K562 (cell line): Measurements from ENCODE around the gene DIP2C.

Experiments used
- POLR2A ChIP-seq: fragments of 450-650 bp; conservative IDR thresholded peaks from 2 replicates; pipeline ENCODE4 v1.6.1; 2016
- POLR2AphosphoS5 ChIP-seq: IDR thresholded peaks from 2 replicates; pipeline ENCODE4 v1.6.1; 2011; ENCODE audit warnings: mild to moderate bottlenecking, low read depth, low read length, moderate library complexity; ENCODE audit not compliant: control insufficient read depth, insufficient read depth
- SREBF1 ChIP-seq: fragments of 150-350 bp; IDR thresholded peaks from 2 replicates; pipeline ENCODE4 v1.6.1; 2014; ENCODE audit warnings: antibody characterized with exemption, low read depth, low read length, borderline replicate concordance
- ZNF23 ChIP-seq: fragments of 250-450 bp; sonication (Bioruptor Pico); IDR thresholded peaks from 2 replicates; pipeline ENCODE4 v1.4.0; 2020; ENCODE audit warnings: mild to moderate bottlenecking
- ZNF232 ChIP-seq: sonication (generic); formaldehyde crosslinking; IDR thresholded peaks from 2 replicates; pipeline ENCODE4 v1.8.0; 2022; ENCODE audit warnings: mild to moderate bottlenecking, missing genetic modification reagents
- ZNF696 ChIP-seq: fragments of 250-450 bp; sonication (Bioruptor Pico); conservative IDR thresholded peaks from 2 replicates; pipeline ENCODE4 v1.4.0; 2020; ENCODE audit warnings: mild to moderate bottlenecking, moderate library complexity
- TF ChIP-seq, protein P1 (sequence below), 3 experiments: IDR thresholded peaks in 2 of 3; conservative IDR thresholded peaks in 1 of 3; 2 replicates each; pipeline ENCODE4 v1.5.1; 2011 to 2012; ENCODE audit warnings: low read length in 3 of 3, mild to moderate bottlenecking in 3 of 3, control low read depth in 2 of 3, improper control_type of control experiment in 1 of 3, inconsistent platforms in 1 of 3, low read depth in 1 of 3, mixed read lengths in 1 of 3, moderate library complexity in 1 of 3; ENCODE audit not compliant: insufficient read depth in 2 of 3
- TF ChIP-seq, protein P2 (sequence below), 2 experiments: fragments of 450-650 bp in 1 of 2; sonication (generic) in 1 of 2; formaldehyde crosslinking in 1 of 2; IDR thresholded peaks; 2 replicates each; pipeline versions ENCODE4 v1.7.1 to v1.9.0; 2016 to 2022; ENCODE audit warnings: inconsistent platforms in 1 of 2, mild to moderate bottlenecking in 1 of 2, missing genetic modification reagents in 1 of 2

DNA sequence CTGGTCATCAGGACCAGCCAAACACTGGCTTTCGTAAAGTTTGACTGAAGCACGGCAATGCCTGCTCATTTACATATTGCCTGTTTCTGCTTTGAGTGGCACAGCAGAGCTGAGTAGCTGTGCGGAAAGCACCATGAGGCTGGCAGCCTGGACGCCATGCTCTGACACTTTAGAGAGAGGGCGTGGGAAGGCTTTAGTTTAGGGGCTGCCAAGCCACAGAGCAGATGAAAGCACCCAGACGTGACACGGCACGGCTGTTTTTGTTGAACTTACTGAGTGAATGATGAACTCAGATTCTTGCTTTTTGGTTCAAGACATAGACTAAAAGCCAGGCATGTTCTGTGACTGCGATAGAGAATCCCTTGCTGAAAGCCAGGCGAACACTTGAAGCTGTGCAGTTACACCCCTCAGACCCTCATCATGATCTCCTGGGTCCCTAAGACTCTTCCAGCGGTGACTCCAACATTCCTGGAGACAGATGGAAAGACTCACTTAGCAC, 372.1 kb downstream of the DIP2C start:
- TF ChIP-seq POLR2AphosphoS5 (no peak), ZNF232 (CRISPR knock-in tag) (no peak), ZNF696 (CRISPR knock-in tag) (no peak), SREBF1 (no peak), ZNF23 (CRISPR knock-in tag) (no peak), POLR2A (no peak)
- TF ChIP-seq, protein P1, sequence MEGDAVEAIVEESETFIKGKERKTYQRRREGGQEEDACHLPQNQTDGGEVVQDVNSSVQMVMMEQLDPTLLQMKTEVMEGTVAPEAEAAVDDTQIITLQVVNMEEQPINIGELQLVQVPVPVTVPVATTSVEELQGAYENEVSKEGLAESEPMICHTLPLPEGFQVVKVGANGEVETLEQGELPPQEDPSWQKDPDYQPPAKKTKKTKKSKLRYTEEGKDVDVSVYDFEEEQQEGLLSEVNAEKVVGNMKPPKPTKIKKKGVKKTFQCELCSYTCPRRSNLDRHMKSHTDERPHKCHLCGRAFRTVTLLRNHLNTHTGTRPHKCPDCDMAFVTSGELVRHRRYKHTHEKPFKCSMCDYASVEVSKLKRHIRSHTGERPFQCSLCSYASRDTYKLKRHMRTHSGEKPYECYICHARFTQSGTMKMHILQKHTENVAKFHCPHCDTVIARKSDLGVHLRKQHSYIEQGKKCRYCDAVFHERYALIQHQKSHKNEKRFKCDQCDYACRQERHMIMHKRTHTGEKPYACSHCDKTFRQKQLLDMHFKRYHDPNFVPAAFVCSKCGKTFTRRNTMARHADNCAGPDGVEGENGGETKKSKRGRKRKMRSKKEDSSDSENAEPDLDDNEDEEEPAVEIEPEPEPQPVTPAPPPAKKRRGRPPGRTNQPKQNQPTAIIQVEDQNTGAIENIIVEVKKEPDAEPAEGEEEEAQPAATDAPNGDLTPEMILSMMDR (IDR thresholded peaks at IDR 0.05 in 2 of 3, conservative IDR thresholded peaks at IDR 0.05 in 1 of 3; ENCODE audit: insufficient read depth in 2 of 3, low read depth in 1 of 3, low read length in 3 of 3), result no peak
- TF ChIP-seq, protein P2, sequence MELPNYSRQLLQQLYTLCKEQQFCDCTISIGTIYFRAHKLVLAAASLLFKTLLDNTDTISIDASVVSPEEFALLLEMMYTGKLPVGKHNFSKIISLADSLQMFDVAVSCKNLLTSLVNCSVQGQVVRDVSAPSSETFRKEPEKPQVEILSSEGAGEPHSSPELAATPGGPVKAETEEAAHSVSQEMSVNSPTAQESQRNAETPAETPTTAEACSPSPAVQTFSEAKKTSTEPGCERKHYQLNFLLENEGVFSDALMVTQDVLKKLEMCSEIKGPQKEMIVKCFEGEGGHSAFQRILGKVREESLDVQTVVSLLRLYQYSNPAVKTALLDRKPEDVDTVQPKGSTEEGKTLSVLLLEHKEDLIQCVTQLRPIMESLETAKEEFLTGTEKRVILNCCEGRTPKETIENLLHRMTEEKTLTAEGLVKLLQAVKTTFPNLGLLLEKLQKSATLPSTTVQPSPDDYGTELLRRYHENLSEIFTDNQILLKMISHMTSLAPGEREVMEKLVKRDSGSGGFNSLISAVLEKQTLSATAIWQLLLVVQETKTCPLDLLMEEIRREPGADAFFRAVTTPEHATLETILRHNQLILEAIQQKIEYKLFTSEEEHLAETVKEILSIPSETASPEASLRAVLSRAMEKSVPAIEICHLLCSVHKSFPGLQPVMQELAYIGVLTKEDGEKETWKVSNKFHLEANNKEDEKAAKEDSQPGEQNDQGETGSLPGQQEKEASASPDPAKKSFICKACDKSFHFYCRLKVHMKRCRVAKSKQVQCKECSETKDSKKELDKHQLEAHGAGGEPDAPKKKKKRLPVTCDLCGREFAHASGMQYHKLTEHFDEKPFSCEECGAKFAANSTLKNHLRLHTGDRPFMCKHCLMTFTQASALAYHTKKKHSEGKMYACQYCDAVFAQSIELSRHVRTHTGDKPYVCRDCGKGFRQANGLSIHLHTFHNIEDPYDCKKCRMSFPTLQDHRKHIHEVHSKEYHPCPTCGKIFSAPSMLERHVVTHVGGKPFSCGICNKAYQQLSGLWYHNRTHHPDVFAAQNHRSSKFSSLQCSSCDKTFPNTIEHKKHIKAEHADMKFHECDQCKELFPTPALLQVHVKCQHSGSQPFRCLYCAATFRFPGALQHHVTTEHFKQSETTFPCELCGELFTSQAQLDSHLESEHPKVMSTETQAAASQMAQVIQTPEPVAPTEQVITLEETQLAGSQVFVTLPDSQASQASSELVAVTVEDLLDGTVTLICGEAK (IDR thresholded peaks at IDR 0.05), result no peak
- TF ChIP-seq, protein P2 (CRISPR knock-in tag; IDR thresholded peaks at IDR 0.05), result no peak
